Amygdala (tissue), 56 donors: Measurements from ENCODE around the gene SYNGR1.
A peak's percentile ranks its signal among the peaks of the same experiment; 100 is the strongest.

ENCODE experiments used
- DNase-seq, 56 donors: peaks; one replicate each; lab custom pipeline; 2025; lab: John Stamatoyannopoulos, UW

Gene SYNGR1

DNA sequence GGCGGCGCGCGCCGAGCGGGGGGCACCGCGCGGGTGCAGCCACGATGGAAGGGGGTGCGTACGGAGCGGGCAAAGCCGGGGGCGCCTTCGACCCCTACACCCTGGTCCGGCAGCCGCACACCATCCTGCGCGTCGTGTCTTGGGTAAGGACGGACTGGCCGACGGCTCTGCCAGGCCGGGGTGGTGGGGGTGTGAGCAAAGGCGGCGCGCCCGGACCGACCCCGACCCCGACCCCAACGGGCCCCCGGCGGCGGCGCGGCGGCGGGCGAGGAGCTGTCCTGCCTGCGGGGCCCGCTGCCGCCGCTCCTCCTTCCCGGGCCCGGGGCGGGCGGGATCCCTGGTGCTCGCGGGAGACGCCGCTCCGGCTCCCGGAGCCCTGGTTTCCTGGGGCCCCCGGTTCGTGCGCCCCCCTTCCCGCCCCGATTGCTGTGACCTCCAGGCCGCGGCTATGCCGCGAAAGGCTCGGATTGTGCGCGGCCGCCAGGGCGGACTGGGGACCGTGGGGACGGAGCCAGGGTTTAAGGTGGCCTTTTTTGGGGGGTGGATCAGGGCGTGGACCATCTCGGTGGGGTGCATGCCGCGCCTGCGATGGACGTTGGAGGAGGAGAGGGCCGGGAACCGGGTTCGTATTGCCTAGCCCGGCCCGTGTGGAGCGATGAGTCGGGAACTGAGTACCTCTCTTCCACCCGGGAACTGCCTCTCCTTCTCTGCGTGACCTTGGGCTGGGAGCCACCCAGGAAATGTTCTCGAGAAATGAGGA, at the start of gene SYNGR1:
SYNGR1 (plus strand) TSS at position 25 of the 760 bp plus-strand sequence; CDS start at position 45, 20 bp downstream.
- peak in 2 of 56 donors; percentile 15 to 52 for DNase-seq

- DNase-seq = peak in 29 of 56 donors; percentile 14 to 72 (median 39)
These were observed 49.5 kb upstream of the SYNGR1 start for GRCh38 chr22:39300186-39300830.

- DNase-seq = no peak
These were observed 48.7 kb upstream of the SYNGR1 start for GRCh38 chr22:39301108-39301507.

DNA sequence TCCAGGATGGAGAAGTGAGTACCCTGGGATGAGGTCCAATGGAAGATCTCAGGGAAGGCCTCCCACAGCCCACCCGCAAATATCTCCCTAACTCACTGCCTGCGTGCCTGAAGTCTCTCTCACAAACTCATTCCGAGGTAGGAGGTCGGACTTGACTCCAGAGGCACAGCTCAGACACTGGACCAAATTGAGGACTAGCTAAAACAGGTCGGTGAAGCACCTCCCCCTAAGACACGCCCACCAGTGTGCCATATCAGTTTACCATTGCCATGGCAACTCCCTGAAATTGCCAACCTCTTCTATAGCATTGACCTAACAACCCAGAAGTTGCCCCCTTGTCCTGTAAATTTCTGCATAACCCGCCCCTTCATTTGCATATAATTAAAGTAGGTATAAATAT, 47.9 kb upstream of the SYNGR1 start:
- no peak for DNase-seq

DNA sequence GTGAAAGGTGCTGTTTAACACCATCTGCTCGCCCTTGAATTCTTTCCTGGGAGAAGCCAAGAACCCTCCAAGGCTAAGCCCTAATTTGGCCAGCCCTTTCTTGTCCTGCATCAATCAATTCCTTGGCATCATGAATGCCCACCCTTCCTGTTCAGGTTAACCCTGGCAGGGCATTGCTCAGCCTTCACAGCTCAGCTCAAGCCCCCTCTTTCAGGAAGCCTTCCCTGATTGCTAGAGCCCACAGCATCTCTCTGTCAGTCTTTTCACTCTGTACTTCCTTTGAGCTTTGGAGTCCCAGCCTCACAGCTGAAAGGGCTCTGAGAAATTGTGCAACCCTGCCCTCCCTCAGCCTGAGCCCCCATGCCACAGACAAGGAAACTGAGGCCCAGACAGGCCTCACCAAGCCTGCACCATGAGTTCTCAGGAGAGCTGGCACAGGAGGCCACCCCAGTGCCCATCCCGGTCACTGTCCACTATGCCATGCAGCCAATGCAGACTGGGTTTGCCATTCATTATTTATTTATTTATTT, 47.3 kb upstream of the SYNGR1 start:
- no peak for DNase-seq

- no peak for DNase-seq
These were observed 46.4 kb upstream of the SYNGR1 start for GRCh38 chr22:39303358-39303757.

GRCh38 chr22:39303892-39304671, 45.7 kb upstream of the SYNGR1 start:
- DNase-seq = no peak

DNA sequence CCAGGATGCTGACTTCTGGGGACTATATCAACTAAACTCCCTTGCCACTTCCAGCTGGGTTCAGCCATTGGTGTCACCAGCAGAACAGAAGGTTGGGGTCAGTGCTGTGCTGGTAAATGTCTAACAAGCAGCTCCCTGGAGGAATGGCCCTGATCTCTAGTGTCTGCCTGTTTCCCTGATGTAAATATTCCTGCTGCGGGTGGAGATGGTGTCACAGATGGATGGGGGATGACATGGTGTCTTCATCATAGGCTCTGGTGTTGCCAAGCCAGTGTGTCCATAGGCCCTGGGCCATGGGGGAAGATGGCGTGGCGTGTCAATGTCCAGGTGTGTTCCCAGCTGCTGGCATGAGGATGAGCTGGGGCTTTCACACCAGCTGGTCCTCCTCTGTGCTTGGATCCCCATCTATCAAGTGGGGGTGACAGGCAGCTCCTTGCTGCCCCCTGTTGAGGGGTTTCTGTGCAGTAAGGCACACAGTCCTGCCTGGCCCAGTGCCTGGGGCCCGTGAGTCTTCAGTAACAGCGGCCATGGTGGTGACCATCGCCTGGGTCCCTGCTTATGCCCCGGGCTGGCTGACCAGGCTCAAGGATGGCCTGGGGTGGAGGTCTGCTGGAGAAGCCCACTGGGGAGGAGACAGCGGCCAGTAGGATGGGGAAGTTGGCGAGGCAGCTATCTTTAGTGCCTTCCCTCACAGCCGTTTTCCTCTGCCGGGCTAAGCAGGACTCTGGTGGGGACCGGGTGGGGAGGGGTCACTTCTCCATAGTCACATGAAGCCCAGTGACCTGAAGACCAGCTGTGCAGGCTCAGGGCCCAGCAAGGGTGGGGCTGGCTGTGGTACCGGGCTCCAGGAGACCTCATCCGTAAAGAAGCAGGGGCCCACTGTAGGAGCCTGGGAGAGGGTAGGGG, 43.1 kb upstream of the SYNGR1 start:
- DNase-seq = peak in 12 of 56 donors; percentile 12 to 56 (median 36)

DNA sequence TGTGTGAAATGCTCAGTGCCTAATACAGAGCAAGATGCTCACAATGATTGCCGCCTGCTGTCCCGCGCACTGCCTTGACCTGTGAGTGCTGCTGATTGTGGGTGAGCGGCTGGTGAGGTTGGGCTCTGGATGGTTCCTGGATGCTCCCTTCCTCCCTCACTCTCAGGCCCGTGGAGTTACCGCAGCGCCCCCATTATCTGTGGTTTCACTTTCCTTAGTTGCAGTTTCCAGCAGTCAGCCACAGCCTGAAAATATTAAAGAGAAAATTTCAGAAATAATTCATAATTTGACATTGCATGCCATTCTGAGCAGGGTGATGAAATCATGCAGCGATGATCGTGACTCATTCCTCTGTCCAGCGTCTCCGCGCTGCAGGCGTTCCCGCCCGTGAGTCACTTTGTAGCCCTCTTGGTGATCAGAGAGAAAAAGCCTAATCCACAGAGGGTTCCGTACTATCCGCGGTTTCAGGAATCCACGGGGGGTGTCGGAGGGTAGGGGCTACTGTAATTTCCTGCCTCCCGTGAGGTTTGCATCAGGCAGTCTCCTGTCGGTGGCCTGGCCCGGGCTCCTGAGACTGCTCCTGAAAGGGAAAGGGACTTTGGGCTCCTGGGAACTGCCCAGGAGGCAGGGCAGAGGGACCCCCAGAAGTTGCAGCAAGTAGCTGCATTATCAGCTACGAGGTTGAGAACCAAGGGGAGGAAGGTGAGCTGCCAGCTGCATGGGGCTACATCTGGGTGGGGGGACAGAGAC, 41.0 kb upstream of the SYNGR1 start:
- peak in 3 of 56 donors; percentile 21 to 31 (median 24) for DNase-seq

DNA sequence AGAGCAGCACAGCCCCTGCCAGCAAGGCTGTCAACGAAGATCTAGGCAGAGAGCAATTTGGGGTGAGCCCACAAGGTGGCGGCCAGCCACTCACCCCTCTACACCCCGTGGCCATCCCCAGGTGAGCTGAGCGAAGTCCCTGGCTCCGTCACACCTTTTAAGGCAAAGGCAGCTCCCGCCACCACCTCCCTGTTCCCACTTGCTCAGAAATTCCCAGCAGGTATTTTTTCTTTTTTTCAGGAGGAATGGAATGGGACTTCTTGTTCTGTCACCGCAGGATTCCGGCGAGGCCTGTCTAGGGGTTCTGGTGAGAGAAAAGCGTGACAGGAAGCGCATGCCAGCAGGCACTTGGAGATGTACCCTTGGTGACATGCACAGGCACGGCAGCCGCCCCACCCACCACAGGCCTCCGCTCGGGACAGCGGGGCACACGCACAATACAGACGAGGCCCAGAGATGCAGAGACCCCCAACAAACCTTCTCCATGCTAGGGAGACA, 40.4 kb upstream of the SYNGR1 start:
- DNase-seq = no peak

DNA sequence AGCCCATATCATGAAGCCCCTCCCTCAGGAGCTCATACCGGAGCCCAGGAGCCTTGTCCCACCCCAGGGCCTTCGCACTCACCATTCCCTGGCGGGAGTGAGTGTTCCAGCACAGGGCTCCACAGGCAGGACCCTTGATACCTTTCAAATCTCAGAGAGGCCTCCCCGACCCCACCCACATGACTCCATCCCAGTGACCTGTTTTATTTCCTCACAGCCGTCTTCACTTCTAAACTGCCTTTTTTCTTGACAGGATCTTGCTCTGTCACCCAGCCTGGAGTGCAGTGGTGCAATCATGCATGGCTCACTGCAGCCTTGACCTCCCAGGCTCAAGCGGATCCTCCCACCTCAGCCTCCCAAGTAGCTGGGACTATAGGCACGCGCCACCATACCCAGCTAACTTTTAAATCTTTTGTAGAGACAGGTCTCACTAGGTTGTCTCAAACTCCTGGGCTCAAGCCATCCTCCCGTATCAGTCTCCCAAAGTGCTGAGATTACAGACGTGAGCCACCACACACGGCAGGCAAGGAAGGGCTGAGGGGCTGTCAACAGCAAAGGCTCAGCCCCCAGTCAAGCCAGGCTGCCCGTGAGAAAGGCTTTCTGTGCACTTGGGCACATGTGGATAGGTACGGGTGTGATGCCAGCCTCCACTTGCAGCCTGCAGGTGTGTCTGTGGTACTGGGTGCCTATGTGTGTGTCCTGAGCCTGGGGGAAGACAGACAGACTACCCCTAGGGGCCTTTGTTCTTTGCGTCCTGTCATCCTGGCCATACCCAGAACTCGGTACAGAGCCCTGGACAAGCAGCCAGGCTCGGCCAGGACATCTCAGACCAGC, 39.7 kb upstream of the SYNGR1 start:
- DNase-seq = no peak

GRCh38 chr22:39311592-39312400, 38.0 kb upstream of the SYNGR1 start:
- DNase-seq = no peak

DNA sequence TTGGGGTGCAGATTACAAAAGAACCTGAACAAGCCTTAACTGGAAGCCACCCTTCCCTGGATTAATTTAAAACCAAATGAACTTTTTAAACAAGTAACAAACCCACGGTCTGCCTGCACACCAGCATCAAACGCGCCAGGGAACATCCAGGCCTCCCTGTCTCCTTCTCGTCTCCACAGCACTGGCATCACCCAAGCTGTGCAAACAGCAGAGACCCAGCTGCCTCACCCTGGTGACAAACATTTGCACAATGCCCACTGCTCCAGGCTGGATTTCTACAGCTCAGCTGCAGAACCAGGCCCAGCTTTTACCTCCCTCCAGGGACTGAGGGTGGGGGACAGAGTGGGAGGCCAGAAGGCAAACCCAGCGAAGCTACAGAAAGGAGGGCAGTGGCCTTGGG, 37.4 kb upstream of the SYNGR1 start:
- DNase-seq = no peak

GRCh38 chr22:39313258-39314001, 36.4 kb upstream of the SYNGR1 start:
- no peak for DNase-seq

- DNase-seq = no peak
These were observed 35.4 kb upstream of the SYNGR1 start for GRCh38 chr22:39314251-39314971.

- DNase-seq = no peak
These were observed 34.4 kb upstream of the SYNGR1 start for GRCh38 chr22:39315389-39315788.
